Fibroblast of skin of right biceps (primary cell): ENCODE results near the gene C5.
"Not testable (repeated sequence)": the region's sequence is repeated elsewhere in the genome, so short reads cannot be mapped to it uniquely, and the experiment has no call there.

Experiments
- DNase-seq: peaks from one replicate; pipeline ENCODE4 v3.0.0-alpha.2; 2013

The C5 gene

GRCh38 chr9:120977321-120977720 lies 72.8 kb downstream of the C5 start:
- DNase-seq: no peak

- DNase-seq: no peak
These were observed 75.2 kb downstream of the C5 start for GRCh38 chr9:120974921-120975320.

GRCh38 chr9:120974181-120974580 lies 75.9 kb downstream of the C5 start:
- no peak for DNase-seq

- DNase-seq: no peak
These were observed 78.1 kb downstream of the C5 start for GRCh38 chr9:120971938-120972337.

- DNase-seq: not testable (repeated sequence)
These were observed 78.6 kb downstream of the C5 start for GRCh38 chr9:120971471-120971870.

GRCh38 chr9:120970244-120970643 lies 79.8 kb downstream of the C5 start:
- DNase-seq: no peak

- DNase-seq: no peak
These were observed 84.1 kb downstream of the C5 start for GRCh38 chr9:120966013-120966369.

GRCh38 chr9:120965344-120966012 lies 84.6 kb downstream of the C5 start:
- no peak for DNase-seq

- no peak for DNase-seq
These were observed 88.1 kb downstream of the C5 start for GRCh38 chr9:120961936-120962335.

GRCh38 chr9:120960001-120960400 lies 90.1 kb downstream of the C5 start:
- no peak for DNase-seq

GRCh38 chr9:120956862-120957261 lies 93.2 kb downstream of the C5 start:
- DNase-seq: no peak

- no peak for DNase-seq
These were observed 98.0 kb downstream of the C5 start for GRCh38 chr9:120951960-120952618.

GRCh38 chr9:120950421-120951388 lies 99.4 kb downstream of the C5 start:
- no peak for DNase-seq

- no peak for DNase-seq
These were observed 100.8 kb downstream of the C5 start for GRCh38 chr9:120949290-120949689.

- DNase-seq: no peak
These were observed 101.3 kb downstream of the C5 start for GRCh38 chr9:120948824-120949223.

GRCh38 chr9:120947222-120947621 lies 102.9 kb downstream of the C5 start:
- no peak for DNase-seq

- DNase-seq: peak; percentile 43
These were observed 103.8 kb downstream of the C5 start for GRCh38 chr9:120946259-120946658.

- DNase-seq: no peak
These were observed 105.1 kb downstream of the C5 start for GRCh38 chr9:120944948-120945347.

GRCh38 chr9:120944434-120944843 lies 105.6 kb downstream of the C5 start:
- no peak for DNase-seq

- no peak for DNase-seq
These were observed 107.7 kb downstream of the C5 start for GRCh38 chr9:120942186-120943001.

GRCh38 chr9:120941046-120941770 lies 108.9 kb downstream of the C5 start:
- DNase-seq: no peak

- DNase-seq: no peak
These were observed 109.5 kb downstream of the C5 start for GRCh38 chr9:120940573-120940972.
